Memory B cell (primary cell): Measurements from ENCODE around the gene PSME3IP1.

Experiments used
- ATAC-seq: fragments of 150-1000 bp; cut with Tn5 transposase; 2 replicates; pipeline ENCODE4 v1.10.0; 2021; ENCODE audit warnings: low read depth, mild to moderate bottlenecking, moderate library complexity
- DNase-seq, 2 donors: peaks; one replicate each; pipeline ENCODE4 v3.0.0; 2022; ENCODE audit warnings: low spot score in 2 of 2
- H3K27ac Mint-ChIP-seq: one replicate; pipeline ENCODE4 v1.8.0; 2022; ENCODE audit warnings: mild to moderate bottlenecking, moderate library complexity, mixed read lengths
- H3K27me3 Mint-ChIP-seq: one replicate; pipeline ENCODE4 v1.8.0; 2022; ENCODE audit warnings: mixed read lengths
- H3K36me3 Mint-ChIP-seq: one replicate; pipeline ENCODE4 v1.8.0; 2022; ENCODE audit warnings: mild to moderate bottlenecking, mixed read lengths
- H3K4me1 Mint-ChIP-seq: one replicate; pipeline ENCODE4 v1.8.0; 2022; ENCODE audit warnings: mixed read lengths
- H3K4me3 Mint-ChIP-seq: one replicate; pipeline ENCODE4 v1.8.0; 2022; ENCODE audit warnings: mild to moderate bottlenecking, moderate library complexity, mixed read lengths
- H3K9me3 Mint-ChIP-seq: one replicate; pipeline ENCODE4 v1.8.0; 2022; ENCODE audit warnings: mixed read lengths

The PSME3IP1 gene, protein sequence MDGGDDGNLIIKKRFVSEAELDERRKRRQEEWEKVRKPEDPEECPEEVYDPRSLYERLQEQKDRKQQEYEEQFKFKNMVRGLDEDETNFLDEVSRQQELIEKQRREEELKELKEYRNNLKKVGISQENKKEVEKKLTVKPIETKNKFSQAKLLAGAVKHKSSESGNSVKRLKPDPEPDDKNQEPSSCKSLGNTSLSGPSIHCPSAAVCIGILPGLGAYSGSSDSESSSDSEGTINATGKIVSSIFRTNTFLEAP

DNA sequence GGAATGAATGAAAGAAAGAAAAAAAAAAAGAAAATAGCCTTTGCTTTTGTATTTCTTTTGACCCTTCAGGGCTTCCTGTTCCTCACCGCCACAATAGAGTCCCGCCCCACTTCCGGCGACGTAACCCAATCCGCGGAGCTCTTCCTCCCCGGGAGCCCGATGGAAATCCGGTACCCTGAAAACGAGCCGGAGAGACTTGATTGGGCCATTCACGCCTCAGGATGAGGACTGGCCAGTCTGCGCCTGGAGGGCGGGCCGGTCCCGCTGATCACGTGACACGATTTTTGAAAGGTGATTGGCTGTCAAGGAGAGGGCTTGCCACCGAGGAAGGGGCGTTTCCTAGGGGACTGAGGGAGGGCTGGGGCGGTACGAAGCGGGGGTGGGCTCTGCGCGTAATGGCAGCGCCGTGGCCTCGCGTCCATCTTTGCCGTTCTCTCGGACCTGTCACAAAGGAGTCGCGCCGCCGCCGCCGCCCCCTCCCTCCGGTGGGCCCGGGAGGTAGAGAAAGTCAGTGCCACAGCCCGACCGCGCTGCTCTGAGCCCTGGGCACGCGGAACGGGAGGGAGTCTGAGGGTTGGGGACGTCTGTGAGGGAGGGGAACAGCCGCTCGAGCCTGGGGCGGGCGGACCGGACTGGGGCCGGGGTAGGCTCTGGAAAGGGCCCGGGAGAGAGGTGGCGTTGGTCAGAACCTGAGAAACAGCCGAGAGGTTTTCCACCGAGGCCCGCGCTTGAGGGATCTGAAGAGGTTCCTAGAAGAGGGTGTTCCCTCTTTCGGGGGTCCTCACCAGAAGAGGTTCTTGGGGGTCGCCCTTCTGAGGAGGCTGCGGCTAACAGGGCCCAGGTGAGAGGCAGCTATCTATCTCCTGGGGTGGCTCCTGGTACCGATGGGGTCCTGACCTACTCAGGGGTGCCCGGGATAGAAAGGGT is at the start of gene PSME3IP1, which contains the start of gene RSPRY1:
Gene PSME3IP1 (minus strand): TSS at position 95 of the 927 bp plus-strand sequence. CDS start 12,185 bp downstream, outside the sequence.
Gene RSPRY1 (plus strand): TSS at position 385 of the 927 bp plus-strand sequence. CDS start 18,330 bp downstream, outside the sequence.
- DNase-seq (peak; percentile 94 to 99), ATAC-seq (peak; percentile 86)
- H3K36me3 Mint-ChIP-seq = peaks cover 1% of the 10 kb centered on the region
- H3K27me3 Mint-ChIP-seq = no peaks in the 10 kb centered on the region
- H3K4me1 Mint-ChIP-seq = peaks cover 38% of the 10 kb centered on the region
- no peaks in the 10 kb centered on the region for H3K9me3 Mint-ChIP-seq
- H3K4me3 Mint-ChIP-seq = peak within 1 kb of the TSS; percentile 98
- H3K27ac Mint-ChIP-seq = peak within 1 kb of the TSS; percentile 96

DNA sequence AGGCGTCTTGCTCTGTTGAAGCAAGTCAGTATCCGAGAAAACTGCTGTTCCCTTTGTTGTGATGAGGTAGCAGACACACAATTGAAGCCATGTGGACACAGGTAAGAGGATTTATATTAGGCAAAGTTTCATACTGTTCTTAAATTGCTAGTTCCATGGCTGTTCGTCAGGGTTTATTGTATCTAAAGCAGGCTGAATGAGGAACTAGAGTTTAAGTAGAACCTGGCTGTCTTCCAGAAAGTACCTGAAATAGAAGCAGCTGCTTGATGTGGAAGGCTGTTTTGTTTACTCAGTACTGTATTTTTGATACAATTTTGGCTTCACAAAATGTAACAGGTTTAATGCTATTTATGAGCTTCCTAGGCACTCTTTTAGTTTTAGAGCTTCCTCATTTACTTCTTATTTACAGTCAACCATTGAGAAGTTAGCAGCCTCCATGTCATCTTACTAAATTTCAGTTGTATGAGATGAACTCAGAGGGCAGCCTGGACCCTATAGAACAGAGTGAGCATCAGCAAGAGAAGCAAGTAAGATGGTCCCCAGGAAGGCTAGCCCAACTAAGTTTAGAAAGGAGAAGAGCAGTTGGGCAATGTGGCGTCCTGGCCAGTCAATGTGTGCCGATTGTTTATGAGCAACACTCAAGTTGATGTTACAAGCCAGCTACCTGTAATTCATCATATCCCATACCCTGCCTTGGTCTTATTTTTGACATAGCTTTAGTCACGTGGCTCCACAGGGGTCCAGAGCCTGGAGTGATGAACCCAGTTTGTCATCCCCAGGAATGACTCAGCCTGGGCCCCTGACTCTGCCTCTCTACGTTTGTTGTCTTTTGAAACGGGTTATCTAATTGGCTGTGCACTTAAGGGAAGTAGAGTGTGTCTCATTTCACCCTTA is 49.5 kb upstream of the PSME3IP1 start:
- peak; percentile 91 for ATAC-seq
- Mint-ChIP-seq H3K4me1 (peaks cover 17% of the 10 kb centered on the region), H3K36me3 (peaks cover 21% of the 10 kb centered on the region), H3K4me3 (peak overlapping the region; percentile 75), H3K27ac (peak overlapping the region; percentile 95), H3K27me3 (no peaks in the 10 kb centered on the region), H3K9me3 (no peaks in the 10 kb centered on the region)
- peak in 1 of 2 donors; percentile 41 for DNase-seq

DNA sequence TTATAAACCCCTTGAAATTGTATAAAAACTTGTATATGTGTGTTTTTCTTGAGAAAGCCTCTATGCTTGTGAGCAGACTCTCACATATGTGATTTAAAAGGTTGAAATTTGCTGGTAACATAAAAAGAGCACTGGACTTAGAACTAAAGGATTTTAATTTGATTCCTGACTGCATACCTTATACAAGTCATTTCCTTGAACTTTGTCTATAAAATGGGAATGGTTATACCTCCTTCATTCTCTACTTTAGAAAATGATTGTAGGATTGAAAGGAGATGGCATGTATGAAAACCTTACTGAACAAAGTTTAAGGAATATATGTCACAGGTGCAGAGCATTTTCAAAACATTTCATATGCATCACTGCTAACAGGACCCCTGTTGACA is 48.9 kb upstream of the PSME3IP1 start:
- no peaks in the 10 kb centered on the region for H3K9me3 Mint-ChIP-seq
- peak overlapping the region; percentile 95 for H3K27ac Mint-ChIP-seq
- peaks cover 17% of the 10 kb centered on the region for H3K4me1 Mint-ChIP-seq
- ATAC-seq (no peak), DNase-seq (no peak)
- peaks cover 21% of the 10 kb centered on the region for H3K36me3 Mint-ChIP-seq
- peak overlapping the region; percentile 75 for H3K4me3 Mint-ChIP-seq
- no peaks in the 10 kb centered on the region for H3K27me3 Mint-ChIP-seq

DNA sequence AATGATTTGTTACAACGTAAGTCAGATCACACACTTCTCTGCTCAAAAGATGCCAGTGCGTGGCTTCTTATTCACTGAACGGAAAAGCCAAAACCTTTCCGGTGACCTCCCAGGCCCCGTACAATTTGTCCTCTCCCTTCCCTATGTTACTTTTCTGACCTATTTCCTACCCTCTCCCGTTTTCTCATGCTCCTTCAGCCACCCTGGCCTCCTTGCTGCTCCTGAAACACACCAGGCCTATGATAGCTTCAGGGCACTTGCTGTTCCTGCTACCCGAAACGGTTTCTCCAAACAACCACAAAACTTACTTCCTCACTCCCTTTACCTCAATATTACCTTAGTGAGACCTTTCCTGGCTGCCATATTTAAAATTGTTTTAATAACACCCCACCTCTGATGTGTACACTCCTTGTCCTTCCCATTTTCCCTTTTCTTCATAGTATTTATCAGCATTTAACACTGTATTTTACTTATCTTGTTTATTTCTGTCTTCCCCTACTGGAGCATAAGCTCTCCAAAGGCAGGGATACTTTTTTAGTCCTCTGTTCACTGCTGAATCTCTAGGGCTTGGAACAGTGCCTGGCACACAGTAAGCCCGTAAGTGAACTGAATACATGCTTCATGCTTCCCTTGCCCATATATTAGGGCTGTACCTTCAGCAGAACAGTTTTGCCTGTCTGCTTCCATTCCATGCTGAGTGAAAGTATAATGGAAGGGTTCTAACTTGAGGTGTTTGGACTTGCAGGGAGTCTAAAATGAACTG is 48.3 kb upstream of the PSME3IP1 start:
- no peak for DNase-seq
- Mint-ChIP-seq H3K27me3 (no peaks in the 10 kb centered on the region), H3K4me1 (peaks cover 17% of the 10 kb centered on the region), H3K27ac (peak overlapping the region; percentile 95), H3K9me3 (no peaks in the 10 kb centered on the region), H3K36me3 (peaks cover 21% of the 10 kb centered on the region), H3K4me3 (no peak overlapping the region)
- no peak for ATAC-seq

DNA sequence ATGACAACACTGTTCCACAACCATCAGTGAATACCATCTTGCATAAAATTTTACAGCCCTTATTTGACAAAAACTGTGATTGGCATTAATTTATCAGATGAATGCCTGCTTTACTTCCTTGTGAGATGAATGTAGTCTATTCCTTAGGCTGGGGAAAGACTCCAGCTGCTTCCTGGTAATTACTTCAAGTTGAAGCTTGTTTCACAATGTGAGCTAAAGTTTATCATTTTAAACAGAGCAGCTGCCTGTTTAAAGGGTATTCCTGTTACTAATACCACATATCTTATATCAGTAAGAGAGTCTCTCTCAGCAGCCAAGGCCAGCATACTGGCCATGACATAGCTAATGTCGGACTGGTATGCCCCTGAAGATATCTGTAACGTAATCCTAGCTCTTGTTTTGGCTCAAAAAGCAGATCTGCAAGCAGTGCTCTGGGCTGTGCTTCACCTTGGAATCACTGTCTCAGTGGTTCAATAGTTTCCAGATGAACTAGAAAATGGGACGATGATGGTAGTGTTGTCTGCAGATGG is 46.0 kb upstream of the PSME3IP1 start:
- Mint-ChIP-seq H3K9me3 (no peaks in the 10 kb centered on the region), H3K4me1 (peaks cover 17% of the 10 kb centered on the region), H3K27ac (no peak overlapping the region), H3K4me3 (no peak overlapping the region), H3K36me3 (peaks cover 23% of the 10 kb centered on the region), H3K27me3 (no peaks in the 10 kb centered on the region)
- no peak for DNase-seq
- no peak for ATAC-seq

DNA sequence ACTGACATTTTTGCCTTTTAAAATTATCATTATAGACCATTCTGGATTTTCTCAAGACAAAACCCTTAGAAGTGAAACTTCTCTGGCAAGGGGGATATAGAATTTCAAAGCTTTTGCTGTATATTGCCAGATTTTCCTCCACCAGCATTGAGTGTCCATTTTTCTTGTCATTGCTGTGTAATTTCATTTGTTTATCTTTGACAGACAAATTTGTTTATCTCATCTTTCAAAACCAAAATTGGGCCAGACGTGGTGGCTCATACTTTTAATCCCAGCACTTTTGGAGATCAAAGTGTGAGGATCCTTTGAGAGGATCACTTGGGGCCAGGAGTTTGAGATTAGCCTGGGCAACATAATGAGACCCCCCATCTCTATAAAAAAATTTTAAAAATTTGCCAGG is 43.2 kb upstream of the PSME3IP1 start:
- no peaks in the 10 kb centered on the region for H3K9me3 Mint-ChIP-seq
- DNase-seq (no peak), ATAC-seq (no peak)
- H3K4me3 Mint-ChIP-seq = no peak overlapping the region
- no peaks in the 10 kb centered on the region for H3K27me3 Mint-ChIP-seq
- H3K27ac Mint-ChIP-seq = no peak overlapping the region
- peaks cover 5% of the 10 kb centered on the region for H3K4me1 Mint-ChIP-seq
- H3K36me3 Mint-ChIP-seq = peaks cover 25% of the 10 kb centered on the region

DNA sequence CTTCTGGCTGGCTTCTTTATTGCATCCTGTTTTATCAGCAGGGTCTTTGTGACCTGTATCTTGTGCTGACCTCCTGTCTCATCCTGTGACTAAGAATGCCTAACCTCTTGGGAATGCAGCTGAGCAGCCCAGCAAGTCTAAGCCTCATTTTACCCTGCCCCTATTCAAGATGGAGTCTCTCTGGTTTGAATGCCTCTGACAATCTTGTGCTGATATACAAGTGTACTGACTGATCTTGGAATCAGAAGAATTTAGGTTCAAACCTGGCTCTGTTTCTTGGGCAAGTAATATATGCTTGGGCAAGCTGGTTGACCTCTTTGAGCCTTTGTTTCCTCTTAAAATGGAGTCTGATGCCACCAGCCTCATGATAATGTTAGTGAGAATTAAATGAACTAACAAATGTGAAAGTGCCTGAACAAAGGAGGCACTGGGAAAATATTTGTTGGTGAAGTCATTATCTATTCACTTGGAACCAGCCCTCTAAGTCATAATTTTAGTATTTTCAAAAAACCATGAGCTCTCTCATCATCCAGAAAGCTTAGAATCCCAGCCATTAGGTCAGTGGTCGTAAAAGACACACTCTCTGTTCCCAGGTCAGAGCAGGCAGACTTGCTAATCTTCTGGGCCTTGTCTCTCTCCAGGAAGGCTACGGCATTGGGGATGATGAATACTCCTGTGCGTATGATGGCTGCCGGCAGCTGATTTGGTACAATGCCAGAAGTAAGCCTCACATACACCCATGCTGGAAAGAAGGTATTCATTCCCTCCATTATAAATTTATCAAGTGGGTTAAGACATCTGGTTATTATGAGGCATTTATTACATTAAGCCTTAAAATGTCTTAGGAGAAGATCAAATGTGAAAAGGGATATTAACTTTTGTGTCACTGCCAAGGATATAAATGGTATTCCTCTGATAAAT is 41.1 kb upstream of the PSME3IP1 start:
- Mint-ChIP-seq H3K4me1 (no peaks in the 10 kb centered on the region), H3K9me3 (no peaks in the 10 kb centered on the region), H3K4me3 (no peak overlapping the region), H3K27me3 (no peaks in the 10 kb centered on the region), H3K27ac (no peak overlapping the region), H3K36me3 (peaks cover 21% of the 10 kb centered on the region)
- no peak for ATAC-seq
- no peak for DNase-seq

DNA sequence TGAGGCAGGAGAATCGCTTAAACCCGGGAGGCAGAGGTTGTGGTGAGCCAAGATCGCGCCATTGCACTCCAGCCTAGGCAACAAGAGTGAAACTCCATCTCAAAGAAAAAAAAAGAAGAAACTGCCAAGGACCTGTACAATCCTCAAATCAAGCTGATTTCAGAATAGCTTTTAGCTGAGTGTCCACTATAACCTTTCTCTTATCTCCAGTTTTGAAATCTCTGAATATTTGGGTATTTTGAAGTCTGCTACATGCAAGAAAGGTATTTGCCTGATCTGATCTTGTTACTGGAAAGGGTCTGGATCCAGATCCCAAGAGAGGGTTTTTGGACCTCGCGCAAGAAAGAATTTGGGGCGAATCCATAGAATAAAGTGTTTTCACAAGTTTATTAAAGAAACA is 40.1 kb upstream of the PSME3IP1 start:
- peaks cover 18% of the 10 kb centered on the region for H3K36me3 Mint-ChIP-seq
- no peaks in the 10 kb centered on the region for H3K4me1 Mint-ChIP-seq
- DNase-seq (no peak), ATAC-seq (no peak)
- H3K9me3 Mint-ChIP-seq = no peaks in the 10 kb centered on the region
- H3K27me3 Mint-ChIP-seq = no peaks in the 10 kb centered on the region
- H3K27ac Mint-ChIP-seq = no peak overlapping the region
- H3K4me3 Mint-ChIP-seq = no peak overlapping the region

DNA sequence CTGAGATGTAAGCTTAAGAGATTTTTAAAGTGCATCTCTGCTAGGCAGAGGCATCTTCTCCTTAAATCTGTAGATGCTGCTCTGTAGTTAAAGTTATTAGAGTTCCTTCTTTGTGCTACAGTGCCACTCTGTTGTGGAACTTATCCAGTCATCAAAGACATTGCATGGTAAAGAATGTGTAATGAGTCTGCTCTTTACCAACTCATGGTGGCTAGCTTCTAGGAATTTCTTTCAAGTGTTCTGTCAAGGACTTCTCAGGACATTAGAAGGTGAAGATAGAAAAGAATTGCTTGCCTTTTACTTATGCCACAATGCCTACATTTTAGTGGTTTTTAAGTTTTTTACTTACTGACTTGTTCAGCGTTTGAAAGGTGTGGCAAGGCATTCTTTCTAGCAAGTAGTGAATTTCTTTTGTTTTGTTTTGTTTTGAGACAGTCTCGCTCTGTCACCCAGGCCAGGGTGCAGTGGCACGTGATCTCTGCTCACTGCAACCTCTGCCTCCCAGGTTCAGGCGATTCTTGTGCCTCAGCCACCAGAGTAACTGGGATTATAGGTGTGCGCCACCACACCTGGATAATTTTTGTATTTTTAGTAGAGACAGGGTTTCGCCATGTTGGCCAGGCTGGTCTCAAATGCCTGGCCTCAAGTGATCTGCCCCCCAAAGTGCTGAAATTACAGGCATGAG is 39.0 kb upstream of the PSME3IP1 start:
- H3K36me3 Mint-ChIP-seq = peaks cover 26% of the 10 kb centered on the region
- H3K4me1 Mint-ChIP-seq = no peaks in the 10 kb centered on the region
- no peak overlapping the region for H3K4me3 Mint-ChIP-seq
- H3K27me3 Mint-ChIP-seq = no peaks in the 10 kb centered on the region
- no peaks in the 10 kb centered on the region for H3K9me3 Mint-ChIP-seq
- ATAC-seq (no peak), DNase-seq (no peak)
- no peak overlapping the region for H3K27ac Mint-ChIP-seq

DNA sequence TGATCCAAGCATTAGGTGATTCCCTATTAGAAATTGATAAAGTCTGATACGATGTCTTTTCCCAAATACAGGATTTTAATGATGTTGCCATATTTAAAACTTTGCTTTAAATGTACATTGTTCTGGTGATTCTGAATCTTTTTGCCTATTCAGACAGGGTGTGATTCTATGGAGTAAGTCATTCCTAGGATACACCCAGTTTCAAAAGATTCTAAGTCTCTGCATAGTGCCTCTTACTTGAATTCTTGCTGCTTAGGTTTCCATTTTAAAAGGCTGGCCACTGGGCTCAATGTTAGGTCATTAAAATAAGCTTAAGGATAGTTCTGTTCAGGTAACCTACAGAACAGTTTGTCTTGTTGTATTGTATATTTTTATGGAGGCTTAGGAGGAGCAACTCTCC is 37.2 kb upstream of the PSME3IP1 start:
- DNase-seq (no peak), ATAC-seq (no peak)
- Mint-ChIP-seq H3K9me3 (peaks cover 2% of the 10 kb centered on the region), H3K27ac (no peak overlapping the region), H3K4me3 (no peak overlapping the region), H3K27me3 (no peaks in the 10 kb centered on the region), H3K36me3 (peaks cover 38% of the 10 kb centered on the region), H3K4me1 (no peaks in the 10 kb centered on the region)

DNA sequence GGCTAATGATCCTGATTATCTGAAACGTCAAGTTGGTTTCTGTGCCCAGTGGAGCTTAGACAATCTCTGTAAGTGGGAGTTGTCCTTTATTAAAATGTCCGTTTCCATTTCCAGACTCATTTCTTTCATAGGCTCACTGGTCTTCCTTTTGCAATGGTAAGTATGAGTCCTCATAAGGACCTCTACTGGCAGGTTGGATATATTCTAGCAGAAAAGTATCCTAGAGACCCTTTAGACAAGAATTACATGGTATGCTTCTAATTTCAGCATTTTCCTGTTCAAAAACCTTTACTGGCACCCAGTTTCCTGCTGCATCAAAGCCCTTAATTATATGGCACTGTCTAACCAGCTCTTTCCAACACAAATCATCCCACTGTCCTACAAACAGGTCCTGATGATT is 31.1 kb upstream of the PSME3IP1 start:
- DNase-seq (no peak), ATAC-seq (no peak)
- Mint-ChIP-seq H3K4me3 (no peak overlapping the region), H3K4me1 (no peaks in the 10 kb centered on the region), H3K27ac (no peak overlapping the region), H3K9me3 (peaks cover 11% of the 10 kb centered on the region), H3K27me3 (no peaks in the 10 kb centered on the region), H3K36me3 (peaks cover 62% of the 10 kb centered on the region)

DNA sequence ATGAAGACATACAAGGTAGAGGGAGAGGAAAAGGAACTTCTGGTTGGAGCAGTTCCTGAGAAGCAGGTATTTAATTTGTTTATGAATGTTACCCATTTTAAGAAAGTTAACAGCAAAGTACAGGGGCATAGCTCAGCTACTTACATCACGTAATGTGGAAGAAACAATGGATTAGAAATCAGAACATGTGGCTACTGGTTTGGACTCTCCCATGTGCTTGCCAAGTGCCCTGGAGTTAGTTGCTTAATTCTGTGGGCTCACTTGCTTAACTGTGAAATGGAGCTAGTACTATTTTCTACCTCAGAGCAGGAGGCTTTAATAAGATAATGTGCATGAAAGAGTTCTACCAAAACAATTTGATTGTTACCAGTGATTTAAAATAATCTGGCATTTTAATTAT is 27.6 kb upstream of the PSME3IP1 start:
- H3K27ac Mint-ChIP-seq = no peak overlapping the region
- H3K27me3 Mint-ChIP-seq = no peaks in the 10 kb centered on the region
- peaks cover 11% of the 10 kb centered on the region for H3K9me3 Mint-ChIP-seq
- no peak for ATAC-seq
- H3K4me1 Mint-ChIP-seq = no peaks in the 10 kb centered on the region
- no peak overlapping the region for H3K4me3 Mint-ChIP-seq
- no peak for DNase-seq
- peaks cover 48% of the 10 kb centered on the region for H3K36me3 Mint-ChIP-seq
